Testis (tissue), 3 donors: ENCODE data around the gene MIER2. TPM values are rescaled to one million over a fixed set of nuclear protein-coding genes. Genes with fewer than 3 reads are reported as not detected.

ENCODE experiments used
- DNase-seq: peaks from one replicate; pipeline ENCODE4 v3.0.0-alpha.2; 2019
- H3K27ac ChIP-seq, 2 donors: fragments of 200-600 bp; sonication (generic); one replicate each; pipeline ENCODE4 v1.5.1; 2019
- H3K27me3 ChIP-seq: fragments of 200-600 bp; sonication (generic); one replicate; pipeline ENCODE4 v1.5.1; 2019
- H3K36me3 ChIP-seq: fragments of 200-600 bp; sonication (generic); one replicate; pipeline ENCODE4 v1.5.1; 2017; ENCODE audit warnings: low read depth; ENCODE audit errors: missing control alignments
- H3K4me1 ChIP-seq: fragments of 200-600 bp; sonication (generic); one replicate; pipeline ENCODE4 v1.5.1; 2019
- H3K4me3 ChIP-seq, 2 donors: fragments of 200-600 bp; sonication (generic); one replicate each; pipeline ENCODE4 v1.5.1; 2017 to 2019
- H3K9me3 ChIP-seq: fragments of 200-600 bp; sonication (generic); one replicate; pipeline ENCODE4 v1.5.1; 2017
- CTCF ChIP-seq, 3 experiments: fragments of 450-650 bp in 2 of 3; fragments of 200-600 bp in 1 of 3; sonication (generic) in 1 of 3; IDR thresholded peaks; one replicate each; pipeline ENCODE4 v1.5.1; 2016 to 2019; ENCODE audit warnings: antibody characterized with exemption in 3 of 3, mild to moderate bottlenecking in 2 of 3, moderate library complexity in 1 of 3
- POLR2A ChIP-seq: fragments of 450-650 bp; IDR thresholded peaks from one replicate; pipeline ENCODE4 v1.6.1; 2017; ENCODE audit warnings: antibody characterized with exemption, mild to moderate bottlenecking, moderate library complexity
- WGBS, 2 donors: methylation state at CpG; one replicate each; pipeline ENCODE4 v1.1.5; 2018; 5-methylcytosine and 5-hydroxymethylcytosine counted together
- intact Hi-C: fragments of 100-400 bp; cut with DNase I; formaldehyde crosslinking; loops from one replicate; pipeline ENCODE4 v1.15.1; 2023; ENCODE audit warnings: low total_unique reads
- polyA plus RNA-seq: library from polyadenylated mRNA; stranded (reverse); fragments of 350-450 nt; fragmentation: Illumina TruSeq; extraction: RNeasy Lipid Tissue Mini Kit (QIAGEN cat#74804); gene quantifications from one replicate; pipeline ENCODE4 v1.2.3, GENCODE V29; 2014; ENCODE audit warnings: low read depth, low replicate concordance; ENCODE audit not compliant: insufficient read depth
- total RNA-seq, 2 donors: library from RNA; depleted of rRNA; stranded (reverse); fragments of >200 nt; gene quantifications; one replicate each; pipeline ENCODE4 v1.2.3, GENCODE V29; 2016

MIER2 gene
- total and polyA plus RNA-seq, 3 donors from 2014 or later: 47.6 to 64.0 (median 54.6) TPM

- Histone ChIP-seq H3K4me3 (no peak overlapping the region), H3K4me1 (no peaks in the 10 kb centered on the region), H3K9me3 (no peaks in the 10 kb centered on the region), H3K36me3 (no peaks in the 10 kb centered on the region), H3K27ac (no peak overlapping the region), H3K27me3 (no peaks in the 10 kb centered on the region)
- 94 to 95% methylated on average over 10 of the region's 10 CpGs for WGBS, 2 donors
- no peak for DNase-seq
- intact Hi-C loops: no loop called here
- no peak for TF ChIP-seq CTCF (IDR thresholded peaks at IDR 0.05)
- no peak for TF ChIP-seq POLR2A
Measured at GRCh38 chr19:317710-318508, 26.7 kb downstream of the MIER2 start.

DNA sequence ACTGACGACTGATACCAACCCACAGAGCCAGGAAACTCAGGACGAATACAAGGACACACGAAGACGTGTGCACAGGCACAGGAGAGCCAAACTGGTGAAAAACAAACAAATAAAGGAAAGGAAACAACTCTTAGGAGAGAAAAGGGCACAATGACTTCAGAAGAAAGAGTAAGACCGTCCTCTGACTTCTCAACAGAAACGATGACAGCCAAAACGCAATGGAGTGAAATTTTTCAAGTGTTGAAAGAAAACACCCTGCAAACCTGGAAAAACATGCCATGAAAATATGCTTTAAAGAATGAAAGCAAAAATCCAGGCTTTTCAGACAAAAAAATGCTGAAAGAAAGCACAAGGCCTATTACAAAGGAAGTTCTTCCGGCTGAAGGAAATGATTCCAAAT is 28.8 kb downstream of the MIER2 start:
- intact Hi-C loops: no loop called here
- no peaks in the 10 kb centered on the region for H3K36me3 ChIP-seq
- WGBS, 2 donors: 92 to 93% methylated on average over 8 of the region's 8 CpGs

GRCh38 chr19:313988-314815 is 30.4 kb downstream of the MIER2 start:
- Histone ChIP-seq H3K4me3 (no peak overlapping the region), H3K9me3 (no peaks in the 10 kb centered on the region), H3K27me3 (no peaks in the 10 kb centered on the region), H3K4me1 (no peaks in the 10 kb centered on the region), H3K27ac (no peak overlapping the region), H3K36me3 (no peaks in the 10 kb centered on the region)
- WGBS, 2 donors: 88 to 90% methylated on average over 20 to 22 of the region's 22 CpGs
- DNase-seq: no peak
- no peak for TF ChIP-seq CTCF (IDR thresholded peaks at IDR 0.05)
- TF ChIP-seq POLR2A: no peak
- intact Hi-C loops: no loop called here

More for the DNA sequence above, 28.8 kb downstream of the MIER2 start:
- no peak overlapping the region for H3K4me3 ChIP-seq
- no peak for DNase-seq
- H3K4me1 ChIP-seq: no peaks in the 10 kb centered on the region
- no peaks in the 10 kb centered on the region for H3K27me3 ChIP-seq
- no peak for TF ChIP-seq POLR2A
- no peak for TF ChIP-seq CTCF (IDR thresholded peaks at IDR 0.05)
- H3K9me3 ChIP-seq: no peaks in the 10 kb centered on the region
- H3K27ac ChIP-seq: no peak overlapping the region

DNA sequence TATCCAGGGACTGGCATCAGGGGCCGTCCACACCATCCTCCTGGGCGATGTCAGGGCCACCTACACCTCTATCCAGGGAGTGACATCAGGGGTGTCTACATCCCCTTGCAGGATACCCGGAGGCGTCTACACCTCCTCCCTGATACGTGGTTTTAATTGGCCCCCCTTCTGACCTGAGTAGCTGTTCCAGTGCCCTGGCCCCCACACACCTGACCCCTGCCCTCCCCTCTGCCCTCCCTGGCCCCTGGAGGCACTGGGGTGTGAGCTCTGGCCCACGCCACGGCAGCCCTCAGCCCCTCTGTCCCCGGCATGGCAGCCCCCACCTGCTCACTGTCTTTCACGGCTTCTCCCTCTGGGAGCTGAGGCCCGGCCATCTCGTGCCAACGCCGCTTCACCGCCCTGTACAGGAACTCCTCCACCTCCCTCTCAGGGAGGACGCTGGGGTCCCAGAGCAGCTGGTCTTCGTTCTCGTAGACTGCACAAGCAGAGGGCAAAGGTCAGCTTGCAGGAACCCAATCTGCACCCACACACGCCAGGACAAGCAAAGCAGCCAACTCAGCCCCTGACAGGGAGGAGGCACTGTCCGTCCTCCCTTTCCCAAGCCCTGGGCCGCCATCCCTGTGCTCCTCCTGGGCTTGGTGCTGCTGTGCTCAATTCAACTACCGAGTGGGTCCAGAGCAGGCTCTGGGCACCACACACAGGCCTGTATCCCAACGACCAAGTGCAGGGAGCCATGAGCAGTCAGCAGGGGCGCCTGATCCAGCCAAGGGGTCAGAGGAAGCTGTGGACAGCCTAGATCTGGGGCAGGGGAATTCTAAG is 31.2 kb downstream of the MIER2 start:
- no peaks in the 10 kb centered on the region for H3K36me3 ChIP-seq
- H3K4me1 ChIP-seq: no peaks in the 10 kb centered on the region
- no peak for DNase-seq
- WGBS, 2 donors: 73 to 93% methylated on average over 15 to 23 of the region's 23 CpGs
- no peaks in the 10 kb centered on the region for H3K9me3 ChIP-seq
- no peak overlapping the region for H3K4me3 ChIP-seq
- TF ChIP-seq CTCF (IDR thresholded peaks at IDR 0.05) (no peak), POLR2A (no peak)
- no peaks in the 10 kb centered on the region for H3K27me3 ChIP-seq
- no peak overlapping the region for H3K27ac ChIP-seq
- intact Hi-C loops: no loop called here
